A549 (cell line): ENCODE data around the gene PIK3CB.

Experiments
- BCL3 ChIP-seq: fragments of >200 bp; sonication (Bioruptor Twin); formaldehyde crosslinking; IDR thresholded peaks from 3 replicates; pipeline ENCODE4 v1.6.1; 2016
- CHD4 ChIP-seq: fragments of 200-600 bp; sonication (generic); IDR thresholded peaks from 2 replicates; pipeline ENCODE4 v1.6.1; 2016; ENCODE audit warnings: antibody characterized with exemption, mild to moderate bottlenecking, borderline replicate concordance
- CTCF ChIP-seq: fragments of >200 bp; sonication (Bioruptor Twin); formaldehyde crosslinking; IDR thresholded peaks from 3 replicates; pipeline ENCODE4 v1.5.1; 2016
- EP300 ChIP-seq, 2 experiments: fragments of >200 bp; sonication (Bioruptor Twin); formaldehyde crosslinking; IDR thresholded peaks; 2 replicates in 1 of 2; 3 replicates in 1 of 2; pipeline ENCODE4 v1.6.1; 2016 to 2017
- FOSL2 ChIP-seq, 2 experiments: fragments of 450-650 bp in 1 of 2; fragments of >200 bp in 1 of 2; sonication (Bioruptor Twin) in 1 of 2; formaldehyde crosslinking; IDR thresholded peaks; 2 replicates each; pipeline versions ENCODE4 v1.5.0 to v1.6.1; 2016 to 2020; ENCODE audit warnings: mild to moderate bottlenecking in 1 of 2, moderate library complexity in 1 of 2
- HMGXB4 ChIP-seq: fragments of 250-450 bp; sonication (Bioruptor Pico); IDR thresholded peaks from 2 replicates; pipeline ENCODE4 v1.5.0; 2021; ENCODE audit warnings: mild to moderate bottlenecking, moderate library complexity, borderline replicate concordance
- JUN ChIP-seq, 2 experiments: fragments of >200 bp; sonication (Bioruptor Twin); formaldehyde crosslinking; IDR thresholded peaks; 2 replicates in 1 of 2; 3 replicates in 1 of 2; pipeline ENCODE4 v1.6.1; 2016 to 2017
- KDM1A ChIP-seq: fragments of 200-600 bp; sonication (generic); IDR thresholded peaks from 2 replicates; pipeline ENCODE4 v1.6.1; 2016; ENCODE audit warnings: low read depth, mild to moderate bottlenecking
- MAFK ChIP-seq: fragments of 450-650 bp; IDR thresholded peaks from 2 replicates; pipeline ENCODE4 v1.6.1; 2014; ENCODE audit not compliant: partially characterized antibody
- MAX ChIP-seq: IDR thresholded peaks from 2 replicates; pipeline ENCODE4 v1.6.1; 2012
- NPAS2 ChIP-seq: fragments of 250-450 bp; sonication (Bioruptor Pico); IDR thresholded peaks from 2 replicates; pipeline ENCODE4 v1.8.0; 2022; ENCODE audit warnings: mild to moderate bottlenecking, moderate library complexity, borderline replicate concordance
- POLR2A ChIP-seq: IDR thresholded peaks from 2 replicates; pipeline ENCODE4 v1.6.1; 2012; ENCODE audit warnings: mild to moderate bottlenecking, low read length
- TP53 ChIP-seq: fragments of 250-450 bp; sonication (Bioruptor Pico); IDR thresholded peaks from 2 replicates; pipeline ENCODE4 v1.5.0; 2021; ENCODE audit warnings: mild to moderate bottlenecking, moderate library complexity

GRCh38 chr3:138809500-138810256 is 25.1 kb downstream of the PIK3CB start:
- TF ChIP-seq HMGXB4 (CRISPR knock-in tag) (no peak), JUN (IDR thresholded peaks at IDR 0.05) (no peak), CHD4 (no peak), CTCF (no peak), FOSL2 (IDR thresholded peaks at IDR 0.05) (no peak), FOSL2 (CRISPR knock-in tag; IDR thresholded peaks at IDR 0.05) (no peak), POLR2A (no peak), MAX (no peak), EP300 (IDR thresholded peaks at IDR 0.05) (no peak), NPAS2 (CRISPR knock-in tag) (no peak), KDM1A (no peak), TP53 (CRISPR knock-in tag) (no peak), BCL3 (no peak), MAFK (no peak)
